ENCODE measurements around the gene ADGRG6. TPM values are rescaled to one million over a fixed set of nuclear protein-coding genes. Genes with fewer than 3 reads are reported as not detected.

ADGRG6 gene
- total and polyA plus RNA-seq, 9 of the 15 experiments (the other 6 are each of a cell fraction or from before 2014, with no cell fraction given) = under 0.01 to 0.11 (median 0.05) TPM; not detected in 5

GRCh38 chr6:142400495-142400894 lies 98.7 kb downstream of the ADGRG6 start (continued):
- TF ChIP-seq ARID3A (IDR thresholded peaks at IDR 0.05; ENCODE audit: borderline replicate concordance, low read depth, low read length) = peak; percentile 81
- no peak for TF ChIP-seq SIN3A (IDR thresholded peaks at IDR 0.05; ENCODE audit: borderline replicate concordance in 2 of 2, control insufficient read depth in 1 of 2, low read depth in 2 of 2, low read length in 2 of 2)
- TF ChIP-seq TAL1 (IDR thresholded peaks at IDR 0.05) = peak; percentile 88
- peak; percentile 70; the same call in 1 of the 2 replicates for TF ChIP-seq FOXM1 (IDR thresholded peaks at IDR 0.05; ENCODE audit: low read depth)
- no peak for TF ChIP-seq FOXM1 (CRISPR knock-in tag; IDR thresholded peaks at IDR 0.05; ENCODE audit: low read depth)
- TF ChIP-seq EGR1 (conservative IDR thresholded peaks at IDR 0.05) = no peak
- TF ChIP-seq JUND (IDR thresholded peaks at IDR 0.05; ENCODE audit: borderline replicate concordance, low read depth, low read length) = peak; percentile 85
- peak; percentile 91; the same call in 2 of the 3 replicates for TF ChIP-seq JUND (tag; IDR thresholded peaks at IDR 0.05; ENCODE audit: borderline replicate concordance, low read depth, low read length)
- TF ChIP-seq BRF2 (IDR thresholded peaks at IDR 0.05; ENCODE audit: borderline replicate concordance, insufficient read depth, insufficient read length) = no peak
- TF ChIP-seq MNT (conservative IDR thresholded peaks at IDR 0.05) = peak in 1 of 2 experiments; percentile 41; a peak in 2 of 4 replicates
- TF ChIP-seq SREBF1 (IDR thresholded peaks at IDR 0.05; ENCODE audit: borderline replicate concordance, low read depth, low read length) = no peak
- peak; percentile 90 for TF ChIP-seq SMARCA4 (IDR thresholded peaks at IDR 0.05)
- peak; percentile 85 for TF ChIP-seq ATF3 (IDR thresholded peaks at IDR 0.05)
- 0 out of 2 replicates have a peak, but pooled peaks have one; percentile 67 for TF ChIP-seq ATF3 (CRISPR knock-in tag; conservative IDR thresholded peaks at IDR 0.05)
- no peak for TF ChIP-seq ZBTB8A (IDR thresholded peaks at IDR 0.05; ENCODE audit: partially characterized antibody)
